ENCODE data around the gene DMBT1. TPM values are rescaled to one million over a fixed set of nuclear protein-coding genes. Genes with fewer than 3 reads are reported as not detected.

Gene DMBT1
- total RNA-seq, 1 experiment from 2014 or later, result 0.13 TPM

GRCh38 chr10:122513053-122513452, 47.5 kb upstream of the DMBT1 start (continued):
- no peak for TF ChIP-seq SOX15 (CRISPR knock-in tag; IDR thresholded peaks at IDR 0.05)

GRCh38 chr10:122514045-122514840, 46.3 kb upstream of the DMBT1 start:
- no peak for DNase-seq (ENCODE audit: low spot score)
- Mint-ChIP-seq H3K27ac (no peak overlapping the region), H3K4me1 (peaks cover 1% of the 10 kb centered on the region; the same call in 1 of the 2 replicates), H3K27me3 (ENCODE audit: low read depth) (no peaks in the 10 kb centered on the region), H3K36me3 (no peaks in the 10 kb centered on the region; the same call in 1 of the 2 replicates), H3K9me3 (no peaks in the 10 kb centered on the region), H3K4me3 (no peak overlapping the region)
- ChIA-PET POLR2A (no interaction called here), CTCF (interaction anchor here (0.7 to 1.6 kb wide), 4 partner anchors 51 to 215 kb away, joined by 3 to 4 read pairs (median 4); no protein-coding TSS in a partner anchor)
- no peak for TF ChIP-seq EMX1 (CRISPR knock-in tag; IDR thresholded peaks at IDR 0.05)
- TF ChIP-seq E2F1 (CRISPR knock-in tag; IDR thresholded peaks at IDR 0.05), result no peak
- no peak for TF ChIP-seq ZNF219 (CRISPR knock-in tag; IDR thresholded peaks at IDR 0.05; ENCODE audit: borderline replicate concordance)
- TF ChIP-seq TCF7 (CRISPR knock-in tag; IDR thresholded peaks at IDR 0.05; ENCODE audit: low read depth), result no peak
- no peak for TF ChIP-seq NR3C1 (CRISPR knock-in tag; conservative IDR thresholded peaks at IDR 0.05; ENCODE audit: low read depth)
- no peak for TF ChIP-seq STAT6 (CRISPR knock-in tag; conservative IDR thresholded peaks at IDR 0.05; ENCODE audit: low read depth)
- no peak for TF ChIP-seq NR1H2 (CRISPR knock-in tag; IDR thresholded peaks at IDR 0.05)
- no peak for TF ChIP-seq ZNF671 (CRISPR knock-in tag; IDR thresholded peaks at IDR 0.05)
- no peak for TF ChIP-seq AFF4 (CRISPR knock-in tag; IDR thresholded peaks at IDR 0.05; ENCODE audit: borderline replicate concordance)
- TF ChIP-seq NFE2L1 (CRISPR knock-in tag; IDR thresholded peaks at IDR 0.05), result no peak
- TF ChIP-seq KAT7 (CRISPR knock-in tag; IDR thresholded peaks at IDR 0.05; ENCODE audit: borderline replicate concordance), result no peak
- no peak for TF ChIP-seq ZNF317 (CRISPR knock-in tag; IDR thresholded peaks at IDR 0.05; ENCODE audit: borderline replicate concordance, low read depth)
- no peak for TF ChIP-seq MLX (CRISPR knock-in tag; IDR thresholded peaks at IDR 0.05)
- TF ChIP-seq NR2C2 (CRISPR knock-in tag; IDR thresholded peaks at IDR 0.05), result no peak
- no peak for TF ChIP-seq ZNF281 (CRISPR knock-in tag; IDR thresholded peaks at IDR 0.05)
- no peak for TF ChIP-seq ZNF532 (CRISPR knock-in tag; IDR thresholded peaks at IDR 0.05; ENCODE audit: borderline replicate concordance)
- ATAC-seq, result no peak
